Activated CD8-positive, alpha-beta memory T cell treated with anti-CD3 and anti-CD28 coated beads for 1 hour (primary cell): ENCODE data around the gene KRT1.
A peak's percentile ranks its signal among the peaks of the same experiment; 100 is the strongest.

Experiments used
- DNase-seq, 2 donors: peaks; one replicate each; pipeline ENCODE4 v3.0.0-alpha.2; 2020; ENCODE audit warnings: low read depth in 1 of 2; ENCODE audit errors: extremely low read depth in 1 of 2

Gene KRT1

DNA sequence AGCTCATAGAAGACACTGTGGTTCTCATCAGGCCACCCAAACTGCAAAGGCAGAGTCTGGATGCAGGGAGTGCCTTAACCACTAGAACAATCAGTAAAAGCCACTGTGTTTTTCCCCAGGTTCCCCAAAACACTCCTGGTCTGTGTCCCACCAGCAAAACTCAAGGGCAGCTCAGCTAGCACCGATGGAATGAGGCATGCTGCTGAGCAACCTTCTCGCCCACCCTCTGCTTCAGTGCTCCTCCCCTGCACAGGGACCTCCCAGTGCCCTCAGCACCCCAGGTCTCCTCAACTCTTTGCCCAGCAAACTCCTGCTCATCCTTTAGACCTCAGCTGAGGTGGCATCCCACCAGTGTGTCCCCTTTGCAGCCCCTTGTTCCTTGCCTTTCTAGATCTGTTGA, 19.2 kb upstream of the KRT1 start:
- DNase-seq = no peak

GRCh38 chr12:52698651-52699340, 18.6 kb upstream of the KRT1 start:
- no peak for DNase-seq

- DNase-seq = no peak
Observed at GRCh38 chr12:52697058-52697582, 16.9 kb upstream of the KRT1 start.

GRCh38 chr12:52696588-52696987, 16.4 kb upstream of the KRT1 start:
- DNase-seq = no peak

DNA sequence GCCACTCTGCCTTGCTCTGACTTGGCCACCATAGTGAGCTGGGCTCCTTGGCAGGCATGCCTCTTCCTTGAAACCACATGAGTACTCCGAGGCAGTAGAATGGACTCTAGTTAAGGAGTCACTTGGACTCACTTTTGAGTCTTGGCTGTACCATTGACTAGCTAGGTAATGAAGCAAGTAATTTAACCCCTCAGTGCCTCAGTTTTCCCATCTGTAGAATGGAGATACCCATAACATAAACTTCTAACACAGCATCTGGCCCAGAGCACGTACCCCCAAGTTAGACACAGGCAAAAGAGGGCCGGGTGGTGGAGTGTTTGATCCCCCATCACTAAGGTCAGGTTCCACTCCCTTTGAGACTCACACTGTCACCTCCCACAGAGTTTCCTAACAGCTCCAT, 14.8 kb upstream of the KRT1 start:
- no peak for DNase-seq

- no peak for DNase-seq
Observed at GRCh38 chr12:52694151-52694550, 13.9 kb upstream of the KRT1 start.

- no peak for DNase-seq
Observed at GRCh38 chr12:52693261-52693660, 13.1 kb upstream of the KRT1 start.

DNA sequence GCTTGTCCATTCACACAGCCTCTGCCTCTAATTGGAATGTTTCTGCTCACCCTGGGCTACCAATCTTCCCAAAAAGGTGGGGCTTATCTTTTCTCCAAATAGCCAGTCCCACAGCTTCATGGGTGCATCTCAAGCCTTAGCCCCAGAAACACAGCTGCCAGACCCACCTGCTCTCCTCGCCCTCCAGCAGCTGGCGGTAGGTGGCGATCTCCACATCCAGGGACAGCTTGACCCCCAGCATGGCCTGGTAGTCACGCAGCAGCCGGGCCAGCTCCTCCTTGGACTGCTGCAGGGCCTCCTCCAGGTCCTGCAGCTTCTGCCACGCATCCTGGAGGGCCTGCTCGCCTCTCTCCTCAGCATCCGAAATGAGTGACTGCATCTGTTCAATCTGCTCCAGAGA, 12.0 kb upstream of the KRT1 start:
- no peak for DNase-seq

DNA sequence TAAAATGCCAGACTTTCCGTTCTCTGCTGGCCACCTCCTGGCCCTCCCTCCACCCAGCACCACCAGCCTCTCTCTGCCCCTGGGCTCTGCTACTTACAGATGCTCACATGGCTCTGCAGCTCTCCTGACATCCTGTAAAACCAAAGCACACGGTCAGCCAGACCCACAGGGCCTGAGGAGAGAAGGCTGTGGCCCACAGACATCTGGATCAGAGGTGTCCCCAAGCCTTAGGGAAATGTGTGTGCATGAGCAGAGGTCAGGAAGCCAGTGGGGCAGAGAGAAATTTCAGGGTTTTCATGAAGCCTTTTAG, 11.6 kb upstream of the KRT1 start:
- no peak for DNase-seq

DNA sequence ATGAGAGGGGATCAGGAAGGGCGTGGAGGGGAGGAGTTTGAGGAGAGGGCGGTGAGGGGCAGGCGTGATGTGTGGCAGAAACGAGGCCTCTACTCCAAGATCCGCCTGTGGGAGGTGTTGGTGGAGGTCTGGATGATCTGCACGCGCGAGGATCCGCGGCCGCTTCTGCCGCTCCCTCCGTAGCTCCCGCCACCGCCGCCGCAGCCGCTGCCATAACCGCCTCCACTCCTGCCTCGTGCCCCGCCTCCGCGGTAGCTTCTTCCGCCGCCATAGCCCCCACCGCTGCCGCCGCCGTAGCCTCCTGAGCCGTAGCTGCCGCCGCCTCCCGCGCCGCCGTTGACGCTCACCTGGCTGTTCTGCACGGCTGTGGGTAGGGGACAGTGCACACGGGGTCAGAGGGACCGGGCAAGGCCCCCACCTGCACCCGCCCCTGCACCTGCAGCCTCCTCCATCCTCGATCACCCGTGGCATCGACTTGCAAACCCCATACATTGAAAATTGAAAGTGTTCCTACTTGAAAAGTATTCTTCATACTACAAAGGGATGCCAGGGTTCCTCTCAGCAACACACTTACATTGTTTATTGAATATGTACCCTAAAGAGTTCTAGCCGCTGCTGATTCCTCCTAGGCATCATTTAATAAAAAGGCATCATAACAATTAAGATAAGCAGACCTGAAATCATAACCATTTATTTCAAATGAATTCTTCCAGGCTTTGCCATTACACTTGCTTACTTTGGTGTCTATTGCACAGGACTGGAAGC, 11.1 kb upstream of the KRT1 start:
- DNase-seq = peak; percentile 14 to 39

- no peak for DNase-seq
Observed at GRCh38 chr12:52690351-52691075, 10.3 kb upstream of the KRT1 start.

- no peak for DNase-seq
Observed at GRCh38 chr12:52689936-52690335, 9.7 kb upstream of the KRT1 start.

GRCh38 chr12:52689239-52689638, 9.0 kb upstream of the KRT1 start:
- no peak for DNase-seq

DNA sequence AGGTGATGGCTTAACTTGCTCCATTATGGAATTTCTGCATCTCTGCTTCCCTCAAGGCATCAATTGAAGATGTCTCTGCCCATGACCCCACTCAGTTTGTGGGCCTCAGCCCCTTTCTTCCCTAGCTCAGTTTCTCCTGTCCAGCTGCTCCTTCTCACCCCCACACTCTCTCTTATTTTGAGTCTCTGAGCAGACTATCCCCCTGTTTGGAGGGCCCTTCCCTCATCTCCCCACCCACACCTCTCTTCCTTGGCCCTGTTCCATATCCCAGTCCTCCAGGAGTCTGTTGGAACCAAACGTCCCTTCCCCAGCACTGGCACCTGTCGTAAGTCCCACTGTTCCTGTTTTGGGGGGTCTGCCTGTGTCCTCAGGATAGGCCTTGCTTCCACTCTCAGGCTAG, 8.3 kb upstream of the KRT1 start:
- DNase-seq = no peak

- DNase-seq = no peak
Observed at GRCh38 chr12:52687497-52688385, 7.5 kb upstream of the KRT1 start.

DNA sequence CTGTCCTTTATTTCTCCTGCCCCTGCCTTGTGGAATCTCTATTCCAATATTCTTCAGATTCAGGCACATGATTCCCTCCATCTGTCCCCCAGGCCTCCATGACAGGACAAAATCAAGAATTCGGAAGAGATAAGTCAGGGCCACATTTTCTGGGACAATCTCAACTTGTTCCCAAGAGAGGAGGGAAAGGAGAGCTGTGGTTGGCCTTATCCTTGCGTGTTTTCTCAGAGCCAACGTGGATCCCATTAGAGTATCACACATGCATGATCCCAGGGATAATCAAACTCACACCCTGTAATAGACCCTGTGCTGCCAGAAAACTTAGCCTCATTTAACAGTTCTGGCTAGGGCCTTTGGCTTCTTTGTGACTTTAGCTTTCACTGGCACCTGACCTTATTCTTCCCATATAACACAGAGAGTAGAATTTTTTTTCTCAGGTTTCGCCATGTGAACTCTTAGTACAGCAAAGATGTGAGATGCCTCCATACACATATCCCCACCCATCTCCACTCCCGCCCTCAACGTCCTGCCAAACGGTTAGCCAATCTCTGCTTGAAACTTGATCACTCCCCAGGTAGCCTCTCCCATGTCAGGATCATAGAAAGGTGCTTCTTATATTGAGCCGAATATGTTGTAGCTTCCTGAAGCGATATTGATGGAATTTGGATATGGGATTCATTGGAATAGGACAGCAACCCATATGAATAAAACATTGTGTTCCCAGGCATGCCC, 6.7 kb upstream of the KRT1 start:
- no peak for DNase-seq

- DNase-seq = no peak
Observed at GRCh38 chr12:52686063-52686462, 5.9 kb upstream of the KRT1 start.

- no peak for DNase-seq
Observed at GRCh38 chr12:52685406-52685890, 5.2 kb upstream of the KRT1 start.

- no peak for DNase-seq
Observed at GRCh38 chr12:52684431-52684830, 4.2 kb upstream of the KRT1 start.
